HG02973 (cell line): ENCODE measurements around the gene IQSEC2.
A peak's percentile ranks its signal among the peaks of the same experiment; 100 is the strongest.

Experiments used
- ATAC-seq: cut with Tn5 transposase; IDR thresholded peaks from one replicate; pipeline ENCODE4 v1.9.1; 2021; ENCODE audit warnings: moderate library complexity; ENCODE audit not compliant: unreplicated experiment

The IQSEC2 gene

GRCh38 chrX:53249408-53250042 lies 31.9 kb downstream of the IQSEC2 start:
- ATAC-seq = no peak

- no peak for ATAC-seq
Observed at GRCh38 chrX:53247928-53248327, 33.5 kb downstream of the IQSEC2 start.

- no peak for ATAC-seq
Observed at GRCh38 chrX:53246231-53246630, 35.2 kb downstream of the IQSEC2 start.

- ATAC-seq = no peak
Observed at GRCh38 chrX:53244610-53245009, 36.8 kb downstream of the IQSEC2 start.

- no peak for ATAC-seq
Observed at GRCh38 chrX:53242310-53242709, 39.1 kb downstream of the IQSEC2 start.

- ATAC-seq = no peak
Observed at GRCh38 chrX:53241558-53241957, 39.8 kb downstream of the IQSEC2 start.

- ATAC-seq = no peak
Observed at GRCh38 chrX:53239474-53239873, 41.9 kb downstream of the IQSEC2 start.

- no peak for ATAC-seq
Observed at GRCh38 chrX:53237056-53237455, 44.3 kb downstream of the IQSEC2 start.

GRCh38 chrX:53236025-53236679 lies 45.2 kb downstream of the IQSEC2 start:
- ATAC-seq = no peak

GRCh38 chrX:53235566-53235965 lies 45.8 kb downstream of the IQSEC2 start:
- no peak for ATAC-seq

- ATAC-seq = no peak
Observed at GRCh38 chrX:53234484-53234883, 46.9 kb downstream of the IQSEC2 start.

- ATAC-seq = no peak
Observed at GRCh38 chrX:53233536-53233935, 47.8 kb downstream of the IQSEC2 start.

- ATAC-seq = no peak
Observed at GRCh38 chrX:53230116-53230515, 51.3 kb downstream of the IQSEC2 start.

- no peak for ATAC-seq
Observed at GRCh38 chrX:53227224-53227765, 54.1 kb downstream of the IQSEC2 start.

GRCh38 chrX:53224860-53225797 lies 56.3 kb downstream of the IQSEC2 start, which contains the start of gene KDM5C:
KDM5C (minus strand) TSS chrX:53225207; CDS start chrX:53224889, 318 bp downstream.
- peak; percentile 63 for ATAC-seq

GRCh38 chrX:53223955-53224859 lies 57.2 kb downstream of the IQSEC2 start:
- peak; percentile 8 for ATAC-seq

GRCh38 chrX:53223068-53223693 lies 58.2 kb downstream of the IQSEC2 start:
- no peak for ATAC-seq
